Mesenchymal stem cell (in vitro differentiated cells and primary cell): Measurements from ENCODE around the gene DRD5.
"Not testable (repeated sequence)": the region's sequence is repeated elsewhere in the genome, so short reads cannot be mapped to it uniquely, and the experiment has no call there.

Source experiments
- DNase-seq: peaks from one replicate; pipeline ENCODE4 v3.0.0-alpha.2; 2013
- H2AFZ ChIP-seq: one replicate; pipeline ENCODE4 v1.6.1; 2013; ENCODE audit warnings: low read depth, mild to moderate bottlenecking, control low read depth, inconsistent platforms, low read length, moderate library complexity
- H2AK5ac ChIP-seq: 2 replicates; pipeline ENCODE4 v1.6.1; 2013; ENCODE audit warnings: low read length, moderate library complexity, mild to moderate bottlenecking, inconsistent platforms; ENCODE audit not compliant: severe bottlenecking
- H2BK120ac ChIP-seq: one replicate; pipeline ENCODE4 v1.6.1; 2013; ENCODE audit warnings: low read depth, mild to moderate bottlenecking, inconsistent platforms, low read length, moderate library complexity
- H2BK12ac ChIP-seq, 2 experiments: one replicate each; pipeline ENCODE4 v1.6.1; 2013; ENCODE audit warnings: inconsistent platforms in 2 of 2, low read length in 2 of 2, mild to moderate bottlenecking in 2 of 2, moderate library complexity in 2 of 2, control low read depth in 1 of 2
- H2BK15ac ChIP-seq: one replicate; pipeline ENCODE4 v1.6.1; 2013; ENCODE audit warnings: mild to moderate bottlenecking, low read depth, inconsistent platforms; ENCODE audit not compliant: poor library complexity, severe bottlenecking
- H2BK5ac ChIP-seq: 2 replicates; pipeline ENCODE4 v1.6.1; 2013; ENCODE audit warnings: low read depth, mild to moderate bottlenecking, low read length, control low read depth, inconsistent platforms; ENCODE audit not compliant: poor library complexity, severe bottlenecking
- H3K14ac ChIP-seq, 2 experiments: one replicate each; pipeline ENCODE4 v1.6.1; 2013; ENCODE audit warnings: inconsistent platforms in 2 of 2, low read length in 2 of 2, control low read depth in 1 of 2, mild to moderate bottlenecking in 1 of 2, moderate library complexity in 1 of 2
- H3K18ac ChIP-seq, 2 experiments: one replicate each; pipeline ENCODE4 v1.6.1; 2013; ENCODE audit warnings: inconsistent platforms in 2 of 2, low read length in 2 of 2, control low read depth in 1 of 2, low read depth in 1 of 2, mild to moderate bottlenecking in 1 of 2
- H3K23ac ChIP-seq, 2 experiments: one replicate each; pipeline ENCODE4 v1.6.1; 2013; ENCODE audit warnings: inconsistent platforms in 2 of 2, low read length in 2 of 2, mild to moderate bottlenecking in 2 of 2, moderate library complexity in 2 of 2, control low read depth in 1 of 2
- H3K27ac ChIP-seq: 2 replicates; pipeline ENCODE4 v1.5.1; 2013; ENCODE audit warnings: mild to moderate bottlenecking, moderate library complexity, low read length, control low read depth, inconsistent platforms; ENCODE audit not compliant: poor library complexity, severe bottlenecking
- H3K27me3 ChIP-seq, 2 experiments: 2 replicates each; pipeline versions ENCODE4 v1.6.1 to v1.7.0; 2013; ENCODE audit warnings: low read length in 2 of 2, mild to moderate bottlenecking in 2 of 2, moderate library complexity in 2 of 2, control low read depth in 1 of 2, inconsistent platforms in 1 of 2; ENCODE audit not compliant: control insufficient read depth in 1 of 2, insufficient read depth in 1 of 2
- H3K36me3 ChIP-seq, 2 experiments: 2 replicates each; pipeline versions ENCODE4 v1.6.1 to v1.7.0; 2013; ENCODE audit warnings: low read length in 2 of 2, control low read depth in 1 of 2, inconsistent platforms in 1 of 2, low read depth in 1 of 2, mild to moderate bottlenecking in 1 of 2; ENCODE audit not compliant: insufficient read depth in 2 of 2, control insufficient read depth in 1 of 2
- H3K4ac ChIP-seq, 2 experiments: one replicate each; pipeline ENCODE4 v1.6.1; 2013; ENCODE audit warnings: inconsistent platforms in 2 of 2, low read length in 2 of 2, mild to moderate bottlenecking in 2 of 2, moderate library complexity in 2 of 2, control low read depth in 1 of 2, low read depth in 1 of 2
- H3K4me1 ChIP-seq: 2 replicates; pipeline ENCODE4 v1.6.1; 2013; ENCODE audit warnings: low read depth, low read length, control low read depth; ENCODE audit not compliant: control insufficient read depth, insufficient read depth
- H3K4me2 ChIP-seq: 2 replicates; pipeline ENCODE4 v1.6.1; 2013; ENCODE audit warnings: low read length, mild to moderate bottlenecking, inconsistent platforms; ENCODE audit not compliant: poor library complexity, severe bottlenecking
- H3K4me3 ChIP-seq, 2 experiments: 2 replicates each; pipeline versions ENCODE4 v1.5.1 to v1.7.0; 2013; ENCODE audit warnings: low read length in 2 of 2, mild to moderate bottlenecking in 2 of 2, control low read depth in 1 of 2, low read depth in 1 of 2; ENCODE audit not compliant: insufficient read depth in 1 of 2
- H3K79me1 ChIP-seq: replicated peaks from 2 replicates; pipeline ENCODE4 v1.6.1; 2013; ENCODE audit warnings: mild to moderate bottlenecking, control low read depth, low read length, inconsistent platforms; ENCODE audit not compliant: poor library complexity, severe bottlenecking
- H3K9ac ChIP-seq: 2 replicates; pipeline ENCODE4 v1.7.0; 2013; ENCODE audit warnings: mild to moderate bottlenecking, low read length, moderate library complexity
- H3K9me3 ChIP-seq: 2 replicates; pipeline ENCODE4 v1.7.0; 2013; ENCODE audit warnings: mild to moderate bottlenecking, low read length; ENCODE audit not compliant: control insufficient read depth
- H4K8ac ChIP-seq: one replicate; pipeline ENCODE4 v1.6.1; 2013; ENCODE audit warnings: inconsistent platforms, mild to moderate bottlenecking, low read length, moderate library complexity
- H4K91ac ChIP-seq: one replicate; pipeline ENCODE4 v1.6.1; 2013; ENCODE audit warnings: mild to moderate bottlenecking, low read length, inconsistent platforms
- WGBS: methylation state at CpG from one replicate; pipeline ENCODE4 v1.1.7; 2013; ENCODE audit warnings: mixed read lengths; 5-methylcytosine and 5-hydroxymethylcytosine counted together

DRD5 gene

GRCh38 chr4:9796641-9797040 lies 15.2 kb downstream of the DRD5 start:
- H3K9ac ChIP-seq, H3K18ac ChIP-seq, H3K4me3 ChIP-seq, H2BK12ac ChIP-seq, H3K27me3 ChIP-seq, H2AFZ ChIP-seq, H2BK5ac ChIP-seq, H3K14ac ChIP-seq, H3K36me3 ChIP-seq, H2AK5ac ChIP-seq, H3K4ac ChIP-seq, H3K23ac ChIP-seq, H4K91ac ChIP-seq, H3K4me1 ChIP-seq, H3K4me2 ChIP-seq, DNase-seq, H2BK120ac ChIP-seq, H3K9me3 ChIP-seq, H3K27ac ChIP-seq, H2BK15ac ChIP-seq, H4K8ac ChIP-seq, H3K79me1 ChIP-seq: not testable (repeated sequence)
- no CpG with 5 or more reads among the region's 2 CpGs for WGBS

GRCh38 chr4:9800848-9801247 lies 19.4 kb downstream of the DRD5 start:
- 59% methylated on average over 4 of the region's 4 CpGs for WGBS
- H2AK5ac ChIP-seq = no peak overlapping the region
- no peak for DNase-seq
- no peaks in the 10 kb centered on the region for H3K79me1 ChIP-seq
- H3K27ac ChIP-seq = no peak overlapping the region
- H3K14ac ChIP-seq = no peak overlapping the region
- H3K4me1 ChIP-seq = no peaks in the 10 kb centered on the region
- H2BK12ac ChIP-seq = no peak overlapping the region
- no peak overlapping the region for H3K4me3 ChIP-seq
- H3K9ac ChIP-seq = no peak overlapping the region
- no peak overlapping the region for H3K18ac ChIP-seq
- H4K8ac ChIP-seq = no peak overlapping the region
- no peak overlapping the region for H3K4me2 ChIP-seq
- H2AFZ ChIP-seq = no peak overlapping the region
- H3K4ac ChIP-seq = no peak overlapping the region
- H2BK5ac ChIP-seq = no peak overlapping the region
- peaks cover 0 to 5% of the 10 kb centered on the region in 2 experiments for H3K27me3 ChIP-seq
- no peak overlapping the region for H2BK120ac ChIP-seq
- no peaks in the 10 kb centered on the region for H3K36me3 ChIP-seq
- H2BK15ac ChIP-seq = no peak overlapping the region
- H4K91ac ChIP-seq = no peak overlapping the region
- no peak overlapping the region for H3K23ac ChIP-seq
- no peaks in the 10 kb centered on the region for H3K9me3 ChIP-seq

- H2AFZ ChIP-seq = no peak overlapping the region
- no peaks in the 10 kb centered on the region for H3K4me1 ChIP-seq
- H3K4me3 ChIP-seq = no peak overlapping the region
- no peak overlapping the region for H3K4ac ChIP-seq
- peaks cover 0 to 5% of the 10 kb centered on the region in 2 experiments for H3K27me3 ChIP-seq
- no peak overlapping the region for H4K91ac ChIP-seq
- H3K18ac ChIP-seq = no peak overlapping the region
- H3K9ac ChIP-seq = no peak overlapping the region
- H3K4me2 ChIP-seq = no peak overlapping the region
- H3K14ac ChIP-seq = no peak overlapping the region
- H2BK12ac ChIP-seq = no peak overlapping the region
- H3K36me3 ChIP-seq = no peaks in the 10 kb centered on the region
- no peak overlapping the region for H3K27ac ChIP-seq
- no peak overlapping the region for H3K23ac ChIP-seq
- DNase-seq = no peak
- no peak overlapping the region for H2BK15ac ChIP-seq
- no peaks in the 10 kb centered on the region for H3K9me3 ChIP-seq
- 65% methylated on average over 5 of the region's 5 CpGs for WGBS
- no peak overlapping the region for H2BK5ac ChIP-seq
- no peak overlapping the region for H4K8ac ChIP-seq
- no peak overlapping the region for H2BK120ac ChIP-seq
- no peak overlapping the region for H2AK5ac ChIP-seq
- H3K79me1 ChIP-seq = no peaks in the 10 kb centered on the region
These were observed 23.5 kb downstream of the DRD5 start for GRCh38 chr4:9804918-9805317.

GRCh38 chr4:9808077-9808476 lies 26.6 kb downstream of the DRD5 start:
- no peak overlapping the region for H2AFZ ChIP-seq
- H3K27me3 ChIP-seq = peaks cover 0 to 5% of the 10 kb centered on the region in 2 experiments
- H3K23ac ChIP-seq = no peak overlapping the region
- H2BK15ac ChIP-seq = no peak overlapping the region
- H3K4me1 ChIP-seq = no peaks in the 10 kb centered on the region
- H3K4me2 ChIP-seq = no peak overlapping the region
- H2AK5ac ChIP-seq = no peak overlapping the region
- no peak overlapping the region for H3K4ac ChIP-seq
- no peak overlapping the region for H2BK120ac ChIP-seq
- no peak overlapping the region for H3K18ac ChIP-seq
- no peaks in the 10 kb centered on the region for H3K36me3 ChIP-seq
- H3K9ac ChIP-seq = no peak overlapping the region
- no peaks in the 10 kb centered on the region for H3K79me1 ChIP-seq
- no peak overlapping the region for H4K91ac ChIP-seq
- no peak overlapping the region for H3K27ac ChIP-seq
- no peak overlapping the region for H3K4me3 ChIP-seq
- no peak for DNase-seq
- no peak overlapping the region for H2BK12ac ChIP-seq
- no peak overlapping the region for H3K14ac ChIP-seq
- no peak overlapping the region for H2BK5ac ChIP-seq
- 86% methylated on average over 5 of the region's 5 CpGs for WGBS
- no peaks in the 10 kb centered on the region for H3K9me3 ChIP-seq
- H4K8ac ChIP-seq = no peak overlapping the region
